ENCODE results near the gene LPGAT1. TPM values are rescaled to one million over a fixed set of nuclear protein-coding genes. Genes with fewer than 3 reads are reported as not detected.

The LPGAT1 gene
- total and polyA plus RNA-seq, 2 donors from 2014 or later: 7.1 to 67.4 TPM

GRCh38 chr1:211748810-211749209, 81.8 kb downstream of the LPGAT1 start:
- no peak for TF ChIP-seq CTCF (IDR thresholded peaks at IDR 0.05; ENCODE audit: borderline replicate concordance, extremely low read depth, insufficient read depth)
- Histone ChIP-seq H3K4me1 (ENCODE audit: control insufficient read depth in 2 of 3, insufficient read depth in 2 of 3, low read depth in 1 of 3, low read length in 3 of 3) (no peaks in the 10 kb centered on the region), H3K27ac (ENCODE audit: low read depth in 2 of 2, low read length in 2 of 2) (no peak overlapping the region), H3K36me3 (ENCODE audit: control insufficient read depth in 2 of 3, insufficient read depth in 3 of 3, low read length in 3 of 3) (peaks cover 0 to 17% (median 0%) of the 10 kb centered on the region in 3 donors), H3K9me3 (ENCODE audit: control insufficient read depth in 2 of 3, insufficient read depth in 1 of 3, low read length in 3 of 3) (no peaks in the 10 kb centered on the region), H3K27me3 (ENCODE audit: control insufficient read depth, insufficient read depth, low read length) (no peaks in the 10 kb centered on the region), H3K4me3 (ENCODE audit: low read length in 3 of 3) (no peak overlapping the region), H3K9ac (ENCODE audit: low read length in 3 of 3) (no peak overlapping the region)
- DNase-seq: no peak
- intact Hi-C loops (cut with DNase I): no loop called here
- no peak for FAIRE-seq

DNA sequence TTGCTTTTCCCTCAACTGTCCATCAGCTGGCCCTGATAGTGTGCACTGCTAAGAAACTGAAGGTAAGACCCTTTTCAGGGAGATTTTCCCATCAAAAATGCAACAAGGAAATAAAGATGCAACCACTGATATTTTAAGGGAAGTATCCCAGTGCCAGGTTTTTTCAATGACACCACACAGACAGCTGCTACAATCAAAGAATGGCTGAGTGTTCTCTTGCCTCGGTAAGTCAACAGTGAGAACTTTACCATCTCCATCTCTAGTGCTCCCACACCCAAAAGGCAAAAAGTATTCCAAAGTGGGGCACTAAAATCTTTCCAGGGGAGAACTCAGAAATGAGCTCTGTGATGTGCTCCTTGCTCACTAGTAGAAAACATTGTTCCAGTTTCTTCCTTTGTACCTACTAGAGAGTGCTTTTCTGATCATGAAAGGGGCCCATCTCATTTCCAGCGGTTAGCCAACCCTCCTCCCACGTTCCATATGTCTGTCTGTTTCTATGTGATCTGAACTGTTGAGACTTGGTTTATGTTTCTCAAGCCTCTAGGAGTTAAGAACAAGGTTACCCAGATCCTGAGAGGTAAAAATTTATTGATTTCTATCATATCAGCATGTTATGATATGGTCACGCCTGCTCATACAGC, 87.6 kb downstream of the LPGAT1 start:
- H3K4me1 ChIP-seq (ENCODE audit: control insufficient read depth in 2 of 3, insufficient read depth in 2 of 3, low read depth in 1 of 3, low read length in 3 of 3): no peaks in the 10 kb centered on the region
- no peak overlapping the region for H3K9ac ChIP-seq (ENCODE audit: low read length in 3 of 3)
- intact Hi-C loops (cut with DNase I): no loop called here
- H3K27me3 ChIP-seq (ENCODE audit: control insufficient read depth, insufficient read depth, low read length): no peaks in the 10 kb centered on the region
- peaks cover 0 to 4% (median 0%) of the 10 kb centered on the region in 3 donors for H3K36me3 ChIP-seq (ENCODE audit: control insufficient read depth in 2 of 3, insufficient read depth in 3 of 3, low read length in 3 of 3)
- no peak for DNase-seq
- TF ChIP-seq CTCF (IDR thresholded peaks at IDR 0.05; ENCODE audit: borderline replicate concordance, extremely low read depth, insufficient read depth): no peak
- H3K4me3 ChIP-seq (ENCODE audit: low read length in 3 of 3): no peak overlapping the region
- H3K9me3 ChIP-seq (ENCODE audit: control insufficient read depth in 2 of 3, insufficient read depth in 1 of 3, low read length in 3 of 3): no peaks in the 10 kb centered on the region
- no peak overlapping the region for H3K27ac ChIP-seq (ENCODE audit: low read depth in 2 of 2, low read length in 2 of 2)
- no peak for FAIRE-seq

DNA sequence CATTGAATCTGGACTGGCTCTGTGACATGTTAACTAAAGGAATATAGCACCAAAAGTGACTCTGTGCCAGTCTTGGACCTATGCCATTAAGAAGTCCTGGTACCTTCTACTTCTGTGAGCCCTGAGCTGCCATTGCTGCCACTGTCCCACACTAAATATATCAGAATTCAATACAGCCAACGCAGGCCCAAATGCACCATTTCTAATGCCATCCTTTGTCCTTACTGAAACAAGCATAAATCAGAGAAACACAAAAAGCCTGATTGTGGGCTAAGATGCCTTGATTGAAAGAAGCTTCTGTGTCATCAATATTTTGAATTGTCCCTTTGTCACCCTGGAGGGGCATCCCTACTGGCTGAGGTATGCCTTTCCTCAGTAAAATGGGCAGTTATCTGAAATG, 88.3 kb downstream of the LPGAT1 start:
- no peak overlapping the region for H3K27ac ChIP-seq (ENCODE audit: low read depth in 2 of 2, low read length in 2 of 2)
- TF ChIP-seq CTCF (IDR thresholded peaks at IDR 0.05; ENCODE audit: borderline replicate concordance, extremely low read depth, insufficient read depth): no peak
- DNase-seq: no peak

GRCh38 chr1:211741788-211742187, 88.8 kb downstream of the LPGAT1 start:
- intact Hi-C loops (cut with DNase I): no loop called here
- no peak overlapping the region for H3K9ac ChIP-seq (ENCODE audit: low read length in 3 of 3)
- no peak overlapping the region for H3K4me3 ChIP-seq (ENCODE audit: low read length in 3 of 3)
- no peak for TF ChIP-seq CTCF (IDR thresholded peaks at IDR 0.05; ENCODE audit: borderline replicate concordance, extremely low read depth, insufficient read depth)
- no peaks in the 10 kb centered on the region for H3K4me1 ChIP-seq (ENCODE audit: control insufficient read depth in 2 of 3, insufficient read depth in 2 of 3, low read depth in 1 of 3, low read length in 3 of 3)
- no peaks in the 10 kb centered on the region for H3K9me3 ChIP-seq (ENCODE audit: control insufficient read depth in 2 of 3, insufficient read depth in 1 of 3, low read length in 3 of 3)
- no peaks in the 10 kb centered on the region for H3K36me3 ChIP-seq (ENCODE audit: control insufficient read depth in 2 of 3, insufficient read depth in 3 of 3, low read length in 3 of 3)
- FAIRE-seq (no peak), DNase-seq (no peak)
- no peaks in the 10 kb centered on the region for H3K27me3 ChIP-seq (ENCODE audit: control insufficient read depth, insufficient read depth, low read length)
- H3K27ac ChIP-seq (ENCODE audit: low read depth in 2 of 2, low read length in 2 of 2): no peak overlapping the region

More for the DNA sequence above, 88.3 kb downstream of the LPGAT1 start:
- H3K4me1 ChIP-seq (ENCODE audit: control insufficient read depth in 2 of 3, insufficient read depth in 2 of 3, low read depth in 1 of 3, low read length in 3 of 3): no peaks in the 10 kb centered on the region
- intact Hi-C loops (cut with DNase I): no loop called here
- no peak for FAIRE-seq
- H3K9ac ChIP-seq (ENCODE audit: low read length in 3 of 3): no peak overlapping the region
- H3K36me3 ChIP-seq (ENCODE audit: control insufficient read depth in 2 of 3, insufficient read depth in 3 of 3, low read length in 3 of 3): no peaks in the 10 kb centered on the region
- H3K27me3 ChIP-seq (ENCODE audit: control insufficient read depth, insufficient read depth, low read length): no peaks in the 10 kb centered on the region
- H3K4me3 ChIP-seq (ENCODE audit: low read length in 3 of 3): no peak overlapping the region
- H3K9me3 ChIP-seq (ENCODE audit: control insufficient read depth in 2 of 3, insufficient read depth in 1 of 3, low read length in 3 of 3): no peaks in the 10 kb centered on the region
